Coronary artery (tissue), 2 donors: ENCODE measurements around the gene NFYB.

Source experiments
- DNase-seq: peaks from one replicate; pipeline ENCODE4 v3.0.0-alpha.2; 2017; ENCODE audit warnings: low spot score
- H3K27ac ChIP-seq, 2 donors: fragments of 200-600 bp; sonication (generic); one replicate each; pipeline ENCODE4 v1.5.1; 2016 to 2019
- H3K4me3 ChIP-seq: fragments of 200-600 bp; sonication (generic); 2 replicates; pipeline ENCODE4 v1.5.1; 2016; ENCODE audit warnings: mild to moderate bottlenecking, moderate library complexity
- TF ChIP-seq, protein P1 (sequence below): fragments of 200-600 bp; sonication (generic); IDR thresholded peaks from one replicate; pipeline ENCODE4 v1.5.1; 2019; ENCODE audit warnings: antibody characterized with exemption

NFYB gene

DNA sequence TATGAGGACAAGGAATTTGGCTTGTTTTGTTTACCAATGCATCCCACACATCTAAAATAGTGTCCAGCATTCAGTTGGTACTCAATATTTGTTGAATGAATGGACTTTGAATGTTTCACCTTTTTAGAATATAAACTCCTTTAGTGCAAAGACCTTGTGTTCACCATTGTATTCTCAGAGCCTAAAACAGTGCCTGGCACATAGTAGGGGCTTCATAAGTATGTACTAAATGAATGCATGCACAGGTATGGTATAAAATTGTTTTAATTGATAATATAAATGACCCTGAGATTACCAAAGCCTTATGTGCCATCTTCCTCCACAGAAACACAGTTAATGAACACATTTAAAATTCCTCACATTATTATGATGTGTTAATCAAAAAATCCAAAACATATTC lies 5.0 kb upstream of the NFYB start:
- TF ChIP-seq, protein P1, sequence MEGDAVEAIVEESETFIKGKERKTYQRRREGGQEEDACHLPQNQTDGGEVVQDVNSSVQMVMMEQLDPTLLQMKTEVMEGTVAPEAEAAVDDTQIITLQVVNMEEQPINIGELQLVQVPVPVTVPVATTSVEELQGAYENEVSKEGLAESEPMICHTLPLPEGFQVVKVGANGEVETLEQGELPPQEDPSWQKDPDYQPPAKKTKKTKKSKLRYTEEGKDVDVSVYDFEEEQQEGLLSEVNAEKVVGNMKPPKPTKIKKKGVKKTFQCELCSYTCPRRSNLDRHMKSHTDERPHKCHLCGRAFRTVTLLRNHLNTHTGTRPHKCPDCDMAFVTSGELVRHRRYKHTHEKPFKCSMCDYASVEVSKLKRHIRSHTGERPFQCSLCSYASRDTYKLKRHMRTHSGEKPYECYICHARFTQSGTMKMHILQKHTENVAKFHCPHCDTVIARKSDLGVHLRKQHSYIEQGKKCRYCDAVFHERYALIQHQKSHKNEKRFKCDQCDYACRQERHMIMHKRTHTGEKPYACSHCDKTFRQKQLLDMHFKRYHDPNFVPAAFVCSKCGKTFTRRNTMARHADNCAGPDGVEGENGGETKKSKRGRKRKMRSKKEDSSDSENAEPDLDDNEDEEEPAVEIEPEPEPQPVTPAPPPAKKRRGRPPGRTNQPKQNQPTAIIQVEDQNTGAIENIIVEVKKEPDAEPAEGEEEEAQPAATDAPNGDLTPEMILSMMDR: no peak
- Histone ChIP-seq H3K27ac (no peak overlapping the region), H3K4me3 (no peak overlapping the region)
- no peak for DNase-seq

DNA sequence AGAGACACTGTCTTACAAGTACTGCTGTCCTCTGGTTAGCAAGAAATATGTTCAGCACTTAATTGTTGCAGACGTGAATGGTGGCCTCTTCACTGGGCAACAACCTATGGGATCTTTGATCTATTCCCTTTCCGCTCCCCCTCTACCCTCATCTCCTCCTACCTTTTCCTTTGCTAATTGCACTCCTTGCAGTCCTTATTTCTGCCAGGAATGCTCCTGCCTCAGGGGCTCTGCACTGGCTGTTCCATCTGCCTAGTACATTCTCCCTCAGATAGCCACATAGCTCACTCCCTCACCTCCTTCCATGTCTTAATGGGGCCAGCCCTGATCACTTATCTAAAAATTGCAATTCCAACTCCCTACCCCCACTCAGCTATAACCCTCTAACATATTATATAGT lies 4.5 kb upstream of the NFYB start:
- no peak overlapping the region for H3K4me3 ChIP-seq
- TF ChIP-seq, protein P1: no peak
- no peak overlapping the region for H3K27ac ChIP-seq
- DNase-seq: no peak

DNA sequence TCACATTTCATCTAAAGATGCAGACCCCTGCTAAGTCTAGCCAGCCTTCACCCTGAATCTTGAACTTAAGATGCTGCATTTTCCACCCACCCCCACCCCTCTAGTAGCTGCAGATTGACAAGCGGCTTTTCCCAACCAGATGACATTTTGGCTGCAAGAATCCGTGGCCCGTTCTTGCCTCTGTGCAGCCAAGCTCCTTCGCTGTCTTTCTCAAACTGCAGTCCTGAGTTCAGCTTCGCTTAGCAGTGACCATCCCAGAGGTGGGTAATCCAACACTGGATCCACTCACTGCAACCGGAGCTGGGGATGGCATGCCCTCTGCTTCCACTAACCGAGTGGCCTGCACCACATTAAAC lies 765 bp upstream of the NFYB start:
- peak overlapping the region; percentile 94 for H3K4me3 ChIP-seq
- TF ChIP-seq, protein P1: no peak
- DNase-seq: no peak

DNA sequence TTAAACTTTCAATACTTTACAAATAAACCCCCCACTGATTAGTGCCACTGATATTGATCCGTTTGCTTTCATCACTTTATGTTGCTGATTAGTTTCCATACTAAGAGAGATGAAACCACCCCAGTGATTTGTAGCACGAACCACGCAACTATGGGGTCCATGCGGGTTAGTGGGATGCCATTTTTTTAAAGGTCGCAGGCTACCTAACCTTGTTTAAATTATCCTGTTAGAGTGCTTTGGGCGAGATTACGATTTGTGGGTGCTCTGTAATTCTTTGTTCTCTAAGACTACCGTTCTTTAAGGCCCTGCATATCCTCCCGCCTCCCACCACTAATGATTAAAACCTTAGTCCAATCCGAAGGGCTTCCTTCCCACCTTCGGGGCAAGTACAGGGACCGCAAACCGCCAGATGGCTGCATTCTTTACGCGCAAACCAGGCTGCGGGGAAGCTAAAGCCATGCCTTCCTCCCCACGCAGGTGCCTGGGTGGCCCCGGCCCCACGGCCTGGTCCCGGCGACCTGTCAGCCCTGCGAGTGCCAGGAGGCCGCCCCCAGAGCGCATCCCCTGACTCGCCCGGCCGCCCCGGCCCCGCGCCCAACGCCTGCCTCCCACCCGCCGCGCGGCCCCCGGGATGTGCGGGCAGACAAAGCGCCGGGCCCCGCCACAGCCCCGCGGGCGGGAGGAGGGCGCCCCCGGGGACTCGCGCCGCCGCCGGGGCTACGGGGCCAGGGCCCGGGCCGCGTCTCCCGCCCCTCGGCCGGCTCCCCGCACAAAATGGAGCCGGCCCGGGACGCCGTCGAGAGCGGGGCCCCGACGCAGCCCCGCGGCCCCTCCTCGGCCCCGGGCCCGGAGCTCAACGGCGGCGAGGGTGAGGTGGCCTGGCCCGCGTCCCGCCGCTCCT lies 759 bp downstream of the NFYB start:
- no peak for DNase-seq
- Histone ChIP-seq H3K4me3 (peak overlapping the region; percentile 94), H3K27ac (peak overlapping the region; percentile 92 to 98)
- TF ChIP-seq, protein P1: no peak

More for the DNA sequence above, 765 bp upstream of the NFYB start:
- H3K27ac ChIP-seq: peak overlapping the region; percentile 57 to 98

DNA sequence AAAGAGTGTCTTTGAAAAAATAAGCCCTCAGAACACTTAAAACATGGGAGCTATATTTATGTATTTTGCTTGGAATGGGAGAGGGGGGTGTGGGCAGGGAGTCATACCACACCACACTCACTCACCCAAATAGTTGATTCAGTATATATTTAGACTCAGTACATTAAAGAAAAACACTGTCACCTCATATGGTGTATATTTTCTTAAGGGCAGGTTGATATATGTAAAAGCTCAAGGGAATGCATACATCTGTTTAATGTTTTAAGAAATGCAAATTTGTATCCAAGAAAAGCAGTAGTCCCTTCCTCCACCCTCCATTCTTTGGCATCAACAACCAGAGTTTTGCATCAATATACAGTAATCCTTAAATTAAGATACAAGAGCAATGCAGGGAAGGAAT lies 1.4 kb downstream of the NFYB start:
- no peak for DNase-seq
- Histone ChIP-seq H3K27ac (peak overlapping the region; percentile 92 to 98), H3K4me3 (peak overlapping the region; percentile 94)
- TF ChIP-seq, protein P1: no peak

DNA sequence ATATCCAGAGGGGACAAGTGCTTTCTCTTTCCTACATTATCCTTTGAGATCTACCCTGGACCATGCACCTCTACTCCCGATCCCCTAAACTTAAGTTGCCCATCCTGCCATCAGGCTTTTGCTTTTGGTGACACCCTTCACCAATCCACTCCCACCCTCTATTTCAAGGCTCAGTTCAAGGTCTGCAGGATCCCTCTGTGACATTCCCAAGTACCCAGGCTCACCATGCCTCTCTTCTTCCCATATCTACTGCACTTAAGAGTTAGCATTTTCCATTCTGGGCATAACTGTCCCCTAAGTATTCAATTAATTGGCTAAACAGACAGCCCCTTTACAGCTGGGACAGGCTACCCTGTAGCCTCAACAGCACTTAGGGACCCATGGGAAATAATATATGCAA lies 3.1 kb downstream of the NFYB start:
- peak overlapping the region; percentile 36 for H3K4me3 ChIP-seq
- TF ChIP-seq, protein P1: no peak
- peak overlapping the region in 1 of 2 donors; percentile 14 for H3K27ac ChIP-seq
- no peak for DNase-seq

DNA sequence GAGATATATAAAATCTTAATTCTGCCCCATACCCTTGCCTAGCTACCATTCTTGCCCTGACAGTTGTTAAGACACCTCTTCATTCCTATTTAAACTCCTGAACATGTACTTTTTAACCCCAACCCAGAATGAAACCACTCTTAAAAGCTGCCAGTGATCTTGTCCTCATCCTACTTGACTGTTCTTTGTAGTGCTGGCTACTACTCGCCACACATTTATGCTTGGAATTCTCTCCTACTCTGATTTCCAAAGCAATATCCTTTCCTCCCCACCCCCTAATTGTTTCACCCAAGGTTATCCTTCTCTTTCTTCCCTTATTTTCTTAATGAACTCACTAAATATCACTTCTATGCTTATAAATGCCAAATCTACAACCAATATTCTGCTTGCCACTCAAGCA lies 4.1 kb downstream of the NFYB start:
- TF ChIP-seq, protein P1: no peak
- H3K4me3 ChIP-seq: no peak overlapping the region

More for the DNA sequence above, 4.1 kb downstream of the NFYB start:
- DNase-seq: no peak
- no peak overlapping the region for H3K27ac ChIP-seq
